ENCODE measurements around the gene HTT. TPM values are rescaled to one million over a fixed set of nuclear protein-coding genes. Genes with fewer than 3 reads are reported as not detected.

The HTT gene
- total RNA-seq, 1 experiment from 2014 or later: 37.4 TPM

DNA sequence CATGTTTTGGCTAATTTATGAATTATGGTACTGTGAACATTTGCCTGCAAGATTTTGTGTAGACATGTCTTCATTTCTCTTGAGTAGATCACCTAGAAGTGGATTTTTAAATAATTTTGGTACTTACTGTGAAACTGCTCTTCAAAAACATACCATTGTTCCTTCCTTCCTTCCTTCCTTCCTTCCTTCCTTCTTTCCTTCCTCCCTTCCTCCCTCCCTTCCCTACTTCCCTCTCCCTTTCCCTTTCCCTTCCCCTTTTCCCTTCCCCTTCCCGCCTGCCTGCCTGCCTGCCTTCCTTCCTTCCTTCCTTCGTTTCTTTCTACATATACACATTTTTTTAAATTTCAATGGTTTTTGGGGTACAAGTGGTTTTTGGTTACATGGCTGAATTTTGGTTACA lies 63.4 kb downstream of the HTT start:
- Histone ChIP-seq H3K4me1 (ENCODE audit: control insufficient read depth in 1 of 2, insufficient read depth in 2 of 2, low read length in 2 of 2) (no peaks in the 10 kb centered on the region), H3K27me3 (ENCODE audit: insufficient read depth, low read length) (no peaks in the 10 kb centered on the region), H3K9me3 (ENCODE audit: control insufficient read depth in 1 of 2, insufficient read depth in 1 of 2, low read depth in 1 of 2, low read length in 2 of 2) (no peaks in the 10 kb centered on the region), H2AFZ (ENCODE audit: low read depth, low read length, poor library complexity, severe bottlenecking) (no peak overlapping the region), H3K27ac (ENCODE audit: low read depth, low read length) (no peak overlapping the region), H3K36me3 (ENCODE audit: control insufficient read depth in 1 of 2, insufficient read depth in 2 of 2, low read length in 2 of 2) (peaks cover 2 to 17% of the 10 kb centered on the region in 2 experiments), H3K9me2 (ENCODE audit: insufficient read depth) (no peaks in the 10 kb centered on the region), H3K4me2 (ENCODE audit: low read length) (no peak overlapping the region), H3K79me2 (ENCODE audit: insufficient read depth, low read length) (no peaks in the 10 kb centered on the region), H4K20me1 (ENCODE audit: insufficient read depth) (no peaks in the 10 kb centered on the region), H3K9ac (ENCODE audit: low read length) (no peak overlapping the region), H3K4me3 (replicated peaks in 1 of 2; ENCODE audit: low read depth in 1 of 2, low read length in 2 of 2) (no peak overlapping the region)
- TF ChIP-seq, protein P1, sequence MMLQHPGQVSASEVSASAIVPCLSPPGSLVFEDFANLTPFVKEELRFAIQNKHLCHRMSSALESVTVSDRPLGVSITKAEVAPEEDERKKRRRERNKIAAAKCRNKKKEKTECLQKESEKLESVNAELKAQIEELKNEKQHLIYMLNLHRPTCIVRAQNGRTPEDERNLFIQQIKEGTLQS (IDR thresholded peaks at IDR 0.05): no peak
- TF ChIP-seq, protein P2, sequence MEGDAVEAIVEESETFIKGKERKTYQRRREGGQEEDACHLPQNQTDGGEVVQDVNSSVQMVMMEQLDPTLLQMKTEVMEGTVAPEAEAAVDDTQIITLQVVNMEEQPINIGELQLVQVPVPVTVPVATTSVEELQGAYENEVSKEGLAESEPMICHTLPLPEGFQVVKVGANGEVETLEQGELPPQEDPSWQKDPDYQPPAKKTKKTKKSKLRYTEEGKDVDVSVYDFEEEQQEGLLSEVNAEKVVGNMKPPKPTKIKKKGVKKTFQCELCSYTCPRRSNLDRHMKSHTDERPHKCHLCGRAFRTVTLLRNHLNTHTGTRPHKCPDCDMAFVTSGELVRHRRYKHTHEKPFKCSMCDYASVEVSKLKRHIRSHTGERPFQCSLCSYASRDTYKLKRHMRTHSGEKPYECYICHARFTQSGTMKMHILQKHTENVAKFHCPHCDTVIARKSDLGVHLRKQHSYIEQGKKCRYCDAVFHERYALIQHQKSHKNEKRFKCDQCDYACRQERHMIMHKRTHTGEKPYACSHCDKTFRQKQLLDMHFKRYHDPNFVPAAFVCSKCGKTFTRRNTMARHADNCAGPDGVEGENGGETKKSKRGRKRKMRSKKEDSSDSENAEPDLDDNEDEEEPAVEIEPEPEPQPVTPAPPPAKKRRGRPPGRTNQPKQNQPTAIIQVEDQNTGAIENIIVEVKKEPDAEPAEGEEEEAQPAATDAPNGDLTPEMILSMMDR (IDR thresholded peaks at IDR 0.05 in 2 of 3, conservative IDR thresholded peaks at IDR 0.05 in 1 of 3; ENCODE audit: borderline replicate concordance in 1 of 3, insufficient read depth in 1 of 3, low read depth in 2 of 3, low read length in 2 of 3): no peak
- no peak for TF ChIP-seq YY1 (IDR thresholded peaks at IDR 0.05; ENCODE audit: extremely low read depth, insufficient replicate concordance, low read depth, low read length)
- TF ChIP-seq SP1 (IDR thresholded peaks at IDR 0.05; ENCODE audit: low read depth): no peak
- no peak for TF ChIP-seq CEBPB (IDR thresholded peaks at IDR 0.05; ENCODE audit: low read depth)
- no peak for TF ChIP-seq JUND (IDR thresholded peaks at IDR 0.05)
- TF ChIP-seq, protein P3, sequence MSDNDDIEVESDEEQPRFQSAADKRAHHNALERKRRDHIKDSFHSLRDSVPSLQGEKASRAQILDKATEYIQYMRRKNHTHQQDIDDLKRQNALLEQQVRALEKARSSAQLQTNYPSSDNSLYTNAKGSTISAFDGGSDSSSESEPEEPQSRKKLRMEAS (IDR thresholded peaks at IDR 0.05): no peak
- no peak for TF ChIP-seq TCF7L2 (IDR thresholded peaks at IDR 0.05; ENCODE audit: borderline replicate concordance, extremely low read depth, insufficient read depth, insufficient read length)
- TF ChIP-seq EGR1 (IDR thresholded peaks at IDR 0.05; ENCODE audit: low read depth): no peak
- TF ChIP-seq, protein P4, sequence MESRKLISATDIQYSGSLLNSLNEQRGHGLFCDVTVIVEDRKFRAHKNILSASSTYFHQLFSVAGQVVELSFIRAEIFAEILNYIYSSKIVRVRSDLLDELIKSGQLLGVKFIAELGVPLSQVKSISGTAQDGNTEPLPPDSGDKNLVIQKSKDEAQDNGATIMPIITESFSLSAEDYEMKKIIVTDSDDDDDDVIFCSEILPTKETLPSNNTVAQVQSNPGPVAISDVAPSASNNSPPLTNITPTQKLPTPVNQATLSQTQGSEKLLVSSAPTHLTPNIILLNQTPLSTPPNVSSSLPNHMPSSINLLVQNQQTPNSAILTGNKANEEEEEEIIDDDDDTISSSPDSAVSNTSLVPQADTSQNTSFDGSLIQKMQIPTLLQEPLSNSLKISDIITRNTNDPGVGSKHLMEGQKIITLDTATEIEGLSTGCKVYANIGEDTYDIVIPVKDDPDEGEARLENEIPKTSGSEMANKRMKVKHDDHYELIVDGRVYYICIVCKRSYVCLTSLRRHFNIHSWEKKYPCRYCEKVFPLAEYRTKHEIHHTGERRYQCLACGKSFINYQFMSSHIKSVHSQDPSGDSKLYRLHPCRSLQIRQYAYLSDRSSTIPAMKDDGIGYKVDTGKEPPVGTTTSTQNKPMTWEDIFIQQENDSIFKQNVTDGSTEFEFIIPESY (IDR thresholded peaks at IDR 0.05; ENCODE audit: extremely low read depth, insufficient replicate concordance, low read length): no peak
- TF ChIP-seq EZH2phosphoT487 (IDR thresholded peaks at IDR 0.05; ENCODE audit: borderline replicate concordance): no peak
- TF ChIP-seq CBX3 (IDR thresholded peaks at IDR 0.05; ENCODE audit: low read depth): no peak
- no peak for TF ChIP-seq POLR2AphosphoS5 (IDR thresholded peaks at IDR 0.05; ENCODE audit: low read depth, low read length)
- TF ChIP-seq RAD21 (IDR thresholded peaks at IDR 0.05; ENCODE audit: low read depth): no peak
- TF ChIP-seq ZNF274 (IDR thresholded peaks at IDR 0.05; ENCODE audit: low read depth, low read length): no peak
- no peak for TF ChIP-seq ELF1 (IDR thresholded peaks at IDR 0.05; ENCODE audit: borderline replicate concordance, low read depth)
- BruUV-seq (replicated peaks): no TSS peak
- RAD21 ChIA-PET (ENCODE audit: low non-redundant PET in 1 of 2, low total read pairs in 2 of 2, uncharacterized antibody in 2 of 2, unreplicated experiment in 2 of 2): no interaction called here
- POLR2A ChIA-PET: no interaction called here
- ATAC-seq (no peak), DNase-seq (ENCODE audit: low read depth, low spot score) (no peak)
- intact Hi-C loops (cut with micrococcal nuclease): loop anchor here (5.0 kb wide), 1 partner anchor 91 kb away; no protein-coding TSS in a partner anchor
- CTCF ChIA-PET: no interaction called here
